GM19455 (cell line): ENCODE data around the gene RSPH6A.

Experiments
- ATAC-seq: cut with Tn5 transposase; IDR thresholded peaks from one replicate; pipeline ENCODE4 v1.9.1; 2021; ENCODE audit not compliant: unreplicated experiment

The RSPH6A gene

DNA sequence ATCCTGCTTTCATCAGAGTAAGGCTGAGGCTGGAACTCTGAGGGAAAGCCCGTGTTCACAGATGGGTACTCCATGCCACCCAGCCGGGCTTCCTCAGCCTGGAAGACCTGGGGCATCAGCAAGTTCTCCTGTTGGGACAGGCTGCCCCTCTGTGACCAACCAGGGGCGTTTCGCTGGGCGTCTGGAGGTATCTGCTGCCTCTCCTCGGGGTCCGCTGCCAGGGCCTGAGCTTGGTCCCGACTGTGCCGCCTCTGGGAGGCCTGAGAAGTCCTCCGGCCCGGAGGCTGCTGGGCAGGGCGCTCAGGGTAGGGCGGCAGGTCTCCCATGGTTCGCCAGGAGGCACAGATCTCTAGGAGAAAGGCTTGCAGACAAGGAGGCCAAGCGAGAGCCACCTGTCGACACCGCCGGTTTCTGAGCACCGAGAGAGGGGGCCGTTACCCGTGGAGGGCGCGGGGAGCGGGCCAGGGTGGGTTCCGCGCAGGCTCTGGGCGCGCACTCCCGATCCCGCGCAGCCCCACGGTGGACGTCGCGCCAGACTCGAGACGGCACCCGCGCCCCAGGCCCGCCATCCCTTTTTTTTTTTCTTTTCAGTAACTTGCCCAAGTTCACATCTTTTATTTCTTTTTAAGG, at the start of gene RSPH6A:
RSPH6A (minus strand) TSS at position 458 of the 630 bp plus-strand sequence; CDS start at position 326, 132 bp downstream.
- no peak for ATAC-seq

DNA sequence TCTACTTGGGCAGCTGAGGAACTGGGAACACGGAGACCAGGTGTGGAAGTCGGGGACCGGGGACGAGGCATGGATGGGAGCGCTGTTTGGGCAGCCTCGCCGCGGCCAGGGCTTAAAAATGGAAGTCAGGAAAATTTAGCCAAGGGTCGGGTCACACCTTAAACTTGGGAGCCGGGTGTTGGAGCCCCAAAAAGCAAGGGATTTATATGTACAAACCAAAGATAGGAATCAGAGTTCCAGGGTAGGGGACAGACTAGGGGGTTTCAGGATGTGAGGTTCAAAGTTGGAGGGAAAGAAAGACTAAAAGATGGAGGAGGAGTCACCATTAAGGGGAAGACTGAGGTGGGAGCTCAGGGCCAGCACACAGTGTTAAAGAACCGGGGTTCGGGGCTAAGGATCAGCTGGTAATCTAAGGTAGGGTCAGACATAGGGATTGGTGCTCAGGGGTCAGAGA, 49.5 kb upstream of the RSPH6A start:
- ATAC-seq: no peak

DNA sequence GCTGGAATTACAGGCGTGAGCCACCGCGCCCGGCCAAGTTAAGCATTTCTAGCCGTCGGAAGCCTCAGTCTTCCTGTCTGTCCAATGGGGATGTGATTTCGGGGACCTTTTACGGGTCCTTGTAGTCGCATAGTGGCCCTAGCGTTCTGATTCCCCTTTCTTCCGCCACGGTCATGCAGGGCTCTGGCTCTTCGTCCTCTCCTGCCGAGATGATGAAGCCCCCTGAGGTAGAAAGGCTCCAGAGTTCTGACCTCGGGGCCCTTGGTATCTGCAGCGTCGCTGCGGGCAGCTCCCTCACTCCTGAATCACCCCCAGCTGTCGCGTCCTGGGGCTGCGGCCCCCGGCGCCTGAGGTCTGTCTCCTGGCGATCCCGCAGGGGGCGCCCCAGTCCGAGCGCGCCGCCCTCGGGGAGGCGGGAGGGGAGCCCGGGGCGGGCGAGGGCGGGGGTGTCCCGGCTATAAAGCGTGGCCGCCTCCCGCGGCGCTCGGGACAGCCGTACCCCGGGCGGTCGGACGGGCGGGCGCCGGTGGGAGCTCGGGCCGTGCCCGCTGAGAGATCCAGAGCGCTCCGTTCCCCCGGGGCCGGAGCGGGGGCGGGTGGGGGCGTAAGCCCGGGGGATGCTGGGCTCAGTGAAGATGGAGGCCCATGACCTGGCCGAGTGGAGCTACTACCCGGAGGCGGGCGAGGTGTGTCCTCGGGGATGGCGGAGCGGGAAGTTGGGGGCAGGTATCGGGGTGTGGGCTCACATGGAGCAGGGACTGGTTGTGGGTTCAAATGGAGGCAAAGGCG, 48.9 kb upstream of the RSPH6A start, which contains the start of gene FOXA3:
FOXA3 (plus strand) TSS at position 487 of the 789 bp plus-strand sequence; CDS start at position 618, 131 bp downstream.
- no peak for ATAC-seq

DNA sequence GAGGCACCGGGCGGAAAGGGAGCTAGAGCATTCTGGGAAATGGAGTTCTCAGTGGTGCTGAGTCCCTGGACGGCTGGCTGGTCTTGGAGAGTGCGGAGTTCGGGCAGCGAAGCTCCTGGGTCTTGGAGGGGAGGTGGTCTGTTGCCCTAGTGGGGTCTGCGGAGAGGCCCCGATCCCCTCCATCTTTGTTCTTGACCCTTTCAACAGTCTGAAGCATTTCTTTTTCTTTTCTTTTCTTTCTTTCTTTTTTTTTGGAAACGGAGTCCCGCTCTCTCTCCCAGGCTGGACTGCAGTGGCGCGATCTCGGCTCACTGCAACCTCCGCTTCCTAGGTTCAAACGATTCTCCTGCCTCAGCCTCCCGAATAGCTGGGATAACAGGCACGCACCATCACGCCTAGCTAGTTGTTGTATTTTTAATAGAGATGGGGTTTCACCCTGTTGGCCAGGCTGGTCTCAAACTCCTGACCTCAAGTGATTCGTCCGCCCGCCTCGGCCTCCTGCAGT, 48.3 kb upstream of the RSPH6A start:
- no peak for ATAC-seq

DNA sequence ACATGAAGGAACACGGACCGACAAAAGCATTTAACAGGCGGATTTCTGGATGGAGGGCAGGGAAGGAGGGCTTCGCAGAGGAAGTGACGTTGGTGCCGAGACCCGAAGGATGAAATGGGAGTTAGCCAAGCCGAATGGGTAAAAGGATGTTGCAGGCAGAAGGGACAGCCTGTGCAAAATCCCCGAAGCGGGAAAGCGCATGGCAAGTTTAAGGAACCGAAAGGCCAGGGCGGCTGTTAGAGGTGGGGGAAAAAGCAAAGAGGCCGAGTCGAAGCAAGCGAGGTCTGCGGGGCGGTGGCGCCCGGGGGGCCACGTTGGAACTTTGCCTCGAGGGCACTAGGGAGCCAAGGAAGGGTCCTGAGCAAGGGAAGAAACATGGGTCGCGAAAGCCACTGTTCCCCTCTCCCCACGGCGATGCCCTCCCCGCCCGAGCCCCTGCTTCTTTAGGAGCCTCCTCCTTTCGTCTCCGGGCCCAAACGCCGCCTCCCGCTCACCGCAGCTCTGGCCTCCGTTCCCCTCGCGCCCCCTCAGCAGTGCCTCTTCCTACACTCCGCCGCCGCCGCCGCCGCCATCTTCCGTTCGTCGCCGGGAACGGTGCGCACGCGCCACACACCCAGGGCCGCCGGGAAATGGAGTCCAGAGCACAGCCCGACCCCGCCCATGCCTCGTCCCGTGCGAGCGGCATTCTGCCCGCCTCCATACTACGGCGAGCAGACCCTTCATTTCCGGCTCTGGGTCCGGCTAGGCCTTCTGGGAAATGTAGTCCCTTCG, 47.6 kb upstream of the RSPH6A start, which contains the start of gene SYMPK:
SYMPK (minus strand) TSS at position 584 of the 771 bp plus-strand sequence. CDS start 8,652 bp downstream, outside the sequence.
- ATAC-seq: peak; percentile 89

DNA sequence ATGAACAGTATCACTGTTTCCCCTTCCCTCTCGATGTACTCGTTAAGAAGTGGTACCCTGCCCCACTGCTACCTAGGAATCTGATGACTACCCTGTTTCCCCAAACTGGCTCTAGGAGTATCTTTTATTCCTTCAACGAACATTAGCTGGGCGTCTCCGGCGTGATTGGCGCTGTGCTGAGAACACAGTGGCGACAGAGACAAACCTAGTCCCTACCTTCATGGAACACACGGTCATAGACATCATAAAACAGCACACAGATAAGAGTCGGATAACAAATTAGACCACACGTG, 47.1 kb upstream of the RSPH6A start:
- ATAC-seq: no peak

DNA sequence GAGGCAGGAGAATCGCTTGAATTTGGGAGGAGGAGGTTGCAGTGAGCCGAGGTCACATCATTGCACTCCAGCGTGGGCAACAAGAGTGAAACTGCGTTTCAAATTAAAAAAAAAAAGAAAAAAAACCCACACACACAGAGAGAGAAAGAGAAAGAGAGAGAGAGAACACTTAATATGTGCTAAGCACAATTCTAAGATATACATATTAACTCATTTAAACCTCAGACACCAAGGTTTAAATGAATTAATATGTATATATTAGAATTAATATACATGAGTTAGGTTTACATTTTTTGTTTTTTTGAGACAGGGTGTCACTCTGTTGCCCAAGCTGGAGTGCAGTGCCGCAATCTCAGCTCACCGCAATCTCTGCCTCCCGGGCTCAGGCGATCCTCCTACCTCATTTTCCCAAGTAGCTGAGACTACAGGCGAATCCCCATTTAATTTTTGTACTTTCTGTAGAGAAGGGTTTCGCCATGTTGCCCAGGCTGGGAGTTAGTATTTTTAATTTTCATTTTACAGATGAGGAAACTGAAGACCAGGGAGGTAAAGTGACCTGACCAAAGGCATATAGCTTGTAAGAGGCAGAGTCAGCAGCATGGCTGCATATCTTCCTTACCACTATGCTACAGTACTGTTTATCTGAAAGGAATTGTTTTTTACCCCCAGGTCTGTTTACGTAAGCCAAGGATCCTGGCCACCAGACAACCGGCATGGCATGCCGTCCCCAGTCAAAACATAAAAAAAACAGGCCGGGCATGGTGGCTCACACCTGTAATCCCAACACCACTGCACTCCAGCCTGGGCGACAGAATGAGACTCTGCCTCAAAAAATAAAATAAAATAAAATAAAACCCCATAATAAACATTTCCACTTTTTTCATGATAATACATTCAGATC, 45.5 kb upstream of the RSPH6A start:
- no peak for ATAC-seq

DNA sequence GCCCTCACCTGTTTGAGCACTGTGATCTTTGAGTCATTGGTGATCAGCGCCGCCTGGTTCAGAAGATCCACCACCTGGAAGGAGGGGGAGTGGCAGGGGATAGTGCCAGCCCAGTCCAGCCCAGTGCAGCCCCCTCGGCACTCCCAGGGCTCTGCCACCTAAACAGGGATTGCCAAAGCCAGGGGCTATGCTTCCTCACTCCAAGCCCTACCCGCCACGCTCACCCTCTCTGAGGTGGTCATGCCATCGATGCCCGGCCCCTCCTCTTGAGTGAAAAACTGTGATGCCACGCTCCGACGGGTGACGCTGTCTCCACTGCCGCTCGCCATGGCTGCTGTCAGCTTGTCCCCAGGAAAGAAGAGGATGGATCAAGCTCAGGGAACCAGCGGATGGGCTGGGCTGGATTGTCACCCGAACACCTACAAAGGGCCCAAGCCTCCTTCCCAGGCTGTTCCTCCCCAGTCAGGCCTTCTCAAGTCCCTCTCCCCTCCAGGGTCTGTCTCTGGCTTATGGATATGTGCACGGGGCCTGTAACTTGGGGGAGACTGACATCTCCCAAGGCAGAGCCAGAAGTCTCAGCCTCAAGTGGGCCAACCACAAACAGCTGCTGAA, 39.2 kb upstream of the RSPH6A start:
- no peak for ATAC-seq

DNA sequence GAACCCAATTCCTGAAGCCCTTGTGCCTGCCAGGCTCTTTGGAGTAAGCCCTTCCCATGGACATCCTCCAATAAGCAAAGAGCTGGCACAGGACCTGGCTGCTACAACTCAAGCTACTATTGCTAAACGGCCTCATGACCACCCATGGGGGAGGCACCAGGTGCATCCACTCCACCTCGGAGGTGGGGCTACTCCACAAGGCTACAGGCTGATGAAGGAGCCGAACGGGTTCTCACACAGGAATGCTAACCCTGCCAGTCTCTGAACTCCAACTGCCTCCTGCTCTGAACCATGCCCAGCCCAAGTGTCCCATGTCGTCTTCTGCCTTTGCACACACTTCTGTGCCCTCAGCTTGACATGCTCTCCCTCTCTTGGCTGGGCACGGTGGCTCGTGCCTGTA, 37.9 kb upstream of the RSPH6A start:
- no peak for ATAC-seq

DNA sequence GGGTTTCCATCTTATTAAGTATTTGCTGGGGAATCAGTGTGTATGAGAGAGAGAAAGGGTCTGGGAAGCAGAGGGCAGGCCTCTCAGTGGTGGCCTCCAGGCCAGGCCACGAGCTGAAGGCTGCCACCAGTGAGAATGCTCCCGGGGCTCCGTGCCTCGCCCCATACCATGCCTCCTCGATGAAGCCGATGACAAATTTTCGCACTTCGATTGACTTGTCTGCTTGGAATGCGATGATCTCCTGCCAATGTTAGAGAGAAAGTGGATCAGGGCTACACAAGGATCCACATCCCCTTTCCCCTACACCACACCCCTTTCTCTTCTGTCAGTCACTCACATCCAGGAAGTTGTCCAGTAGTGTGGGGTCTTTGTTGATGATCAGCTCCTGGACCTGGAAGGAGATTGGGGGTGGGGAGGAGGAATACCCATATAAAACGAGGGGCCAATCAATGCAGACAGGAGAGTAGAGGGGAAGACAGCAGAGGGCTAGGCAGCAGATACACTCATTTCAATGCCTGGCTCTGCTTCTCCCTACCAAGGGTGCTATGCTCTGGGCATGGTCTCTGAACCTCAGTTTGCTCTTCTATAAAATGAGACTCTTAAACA, 37.1 kb upstream of the RSPH6A start:
- ATAC-seq: no peak

DNA sequence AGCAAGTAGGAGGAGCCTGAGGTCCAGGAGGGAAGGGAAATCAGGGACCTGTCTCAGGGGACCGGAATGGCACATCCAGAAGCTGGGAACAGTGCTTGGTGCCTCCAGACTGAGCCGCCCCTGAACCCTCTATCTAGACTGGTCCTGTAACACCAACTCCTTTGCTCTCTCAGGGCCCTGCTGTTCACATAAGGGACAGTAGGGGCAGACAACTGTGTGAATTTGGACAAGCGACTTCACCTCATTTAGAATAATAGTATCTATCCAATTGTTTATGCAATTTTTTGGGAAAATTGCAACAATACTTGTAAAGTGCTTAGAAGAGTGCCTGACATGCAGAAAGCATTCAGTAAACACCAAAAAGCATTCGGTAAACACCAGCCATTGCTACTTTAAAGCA, 33.8 kb upstream of the RSPH6A start:
- no peak for ATAC-seq

DNA sequence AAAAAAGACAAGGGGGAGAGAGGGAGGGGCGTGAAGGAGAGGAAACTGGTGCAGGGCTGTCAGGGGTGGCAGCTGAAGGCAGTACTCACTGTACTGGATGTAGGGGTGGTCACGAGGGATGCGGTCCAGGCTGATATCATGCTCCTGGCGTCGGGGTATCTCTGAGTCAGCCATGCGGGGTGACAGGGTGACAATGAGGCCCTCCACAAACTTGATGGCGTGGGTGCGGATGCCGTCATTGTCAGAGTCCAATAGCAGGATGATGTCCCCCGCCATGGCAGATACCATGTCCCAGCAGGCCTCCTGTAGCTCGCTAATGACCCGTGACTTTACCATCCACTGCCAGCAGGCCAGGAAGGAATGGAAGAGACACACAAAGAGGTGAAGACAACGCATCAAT, 32.6 kb upstream of the RSPH6A start:
- ATAC-seq: no peak

DNA sequence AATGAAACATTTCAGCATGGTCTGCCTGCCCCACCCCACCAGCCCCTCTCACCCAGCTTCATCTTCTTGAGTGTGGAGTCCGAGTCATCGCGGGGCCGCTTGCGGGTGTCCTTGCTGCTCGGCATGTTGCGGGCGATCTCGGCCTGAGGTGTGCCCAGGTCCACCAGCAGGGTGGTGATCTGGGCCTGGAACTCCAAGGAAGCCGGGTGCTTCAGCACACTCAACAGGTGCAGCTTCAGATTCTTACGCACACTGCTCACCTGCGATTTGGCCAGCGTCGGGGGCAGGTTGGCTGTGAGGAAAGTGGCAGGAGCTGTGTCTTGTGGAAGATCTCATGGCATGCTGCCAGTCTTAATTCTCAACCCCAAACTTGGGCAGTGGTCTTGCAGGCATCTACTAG, 27.1 kb upstream of the RSPH6A start:
- no peak for ATAC-seq

DNA sequence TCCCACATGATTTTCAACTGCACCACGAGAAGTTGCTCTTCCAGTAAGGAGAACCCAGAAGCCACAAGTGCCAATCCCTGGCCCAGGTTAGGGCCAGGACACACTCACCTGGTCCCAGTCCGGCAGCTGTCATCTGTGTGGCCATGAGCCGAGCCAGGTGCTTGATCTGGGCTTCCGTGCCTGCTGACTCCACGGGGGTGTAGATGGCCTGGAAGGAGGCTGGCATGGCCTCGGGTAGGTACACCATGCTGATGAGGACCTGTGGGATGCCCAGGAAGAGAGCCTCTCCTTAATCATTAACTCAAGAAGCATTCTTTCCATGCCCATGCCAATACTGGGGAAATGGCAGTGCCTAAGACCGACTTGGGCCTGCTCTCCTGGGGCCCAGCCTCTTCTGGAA, 19.9 kb upstream of the RSPH6A start:
- no peak for ATAC-seq

DNA sequence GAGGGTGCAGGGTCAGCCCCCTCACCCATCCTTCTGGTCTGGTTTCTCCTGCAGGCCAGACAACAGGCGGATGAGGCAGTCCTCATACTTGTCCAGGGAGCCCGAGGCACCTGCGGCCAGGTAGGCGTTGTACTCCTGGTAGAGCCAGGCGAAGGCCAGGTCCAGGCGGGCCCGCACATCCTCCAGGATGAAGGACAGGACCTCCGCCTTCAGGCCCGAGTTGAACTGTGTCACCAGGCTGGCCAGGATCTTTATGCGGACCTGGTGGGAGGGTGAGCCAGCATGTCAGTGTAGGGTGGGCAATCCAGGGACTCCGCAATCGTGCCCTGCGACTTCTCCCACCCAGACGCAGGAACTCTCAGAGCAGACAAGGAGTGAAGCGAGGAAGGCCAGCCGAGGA, 13.8 kb upstream of the RSPH6A start:
- ATAC-seq: no peak

DNA sequence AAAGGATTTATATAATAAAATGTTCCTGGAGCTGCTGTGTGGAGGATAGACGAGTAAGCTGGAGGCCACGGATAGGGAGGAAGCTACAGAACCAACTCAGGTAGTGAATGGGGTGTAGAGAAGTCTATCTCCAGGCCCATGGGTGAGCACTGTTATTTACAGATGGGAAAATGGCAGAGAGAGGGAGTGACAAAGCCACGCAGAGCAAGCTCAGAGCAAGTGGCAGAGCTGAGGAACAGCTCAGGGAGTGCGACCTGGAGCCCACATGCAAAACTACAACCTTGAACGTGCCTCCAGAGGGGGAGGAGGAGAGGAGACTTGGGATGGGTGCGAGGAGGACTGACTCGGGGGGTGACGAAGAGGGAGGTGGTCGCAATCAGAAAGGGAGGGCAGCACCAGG, 13.4 kb upstream of the RSPH6A start:
- ATAC-seq: no peak

DNA sequence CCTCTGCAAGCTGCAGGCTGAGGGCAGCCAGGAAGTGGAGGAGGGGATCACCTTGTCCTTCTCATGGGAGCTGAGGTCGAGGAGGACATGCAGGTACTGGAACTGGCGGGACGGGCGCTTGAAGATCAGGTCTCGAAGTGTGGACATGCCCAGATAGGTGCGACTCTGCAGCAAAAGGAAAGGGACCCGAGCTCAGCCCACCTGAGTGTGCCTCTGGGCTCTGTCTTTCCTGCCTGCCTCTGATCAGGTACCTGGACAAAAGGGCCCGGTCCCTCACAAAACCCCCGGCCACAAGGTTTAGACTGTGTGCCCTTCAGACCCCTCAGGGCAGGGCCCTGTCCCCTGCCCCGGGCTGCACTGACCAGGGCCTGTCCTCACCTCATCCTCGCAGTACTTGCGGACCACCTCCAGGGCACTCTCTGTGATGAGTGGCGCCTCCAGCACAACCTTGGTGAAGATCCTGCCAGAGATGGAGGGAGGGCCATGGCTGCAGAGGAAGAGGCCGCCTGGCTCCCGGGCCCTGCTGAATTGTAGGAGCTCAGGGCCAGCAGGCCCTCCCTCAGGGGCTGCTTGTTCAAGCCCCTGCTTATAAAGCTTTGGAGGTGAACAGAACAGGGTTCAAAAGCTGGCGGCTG, 12.5 kb upstream of the RSPH6A start:
- no peak for ATAC-seq

DNA sequence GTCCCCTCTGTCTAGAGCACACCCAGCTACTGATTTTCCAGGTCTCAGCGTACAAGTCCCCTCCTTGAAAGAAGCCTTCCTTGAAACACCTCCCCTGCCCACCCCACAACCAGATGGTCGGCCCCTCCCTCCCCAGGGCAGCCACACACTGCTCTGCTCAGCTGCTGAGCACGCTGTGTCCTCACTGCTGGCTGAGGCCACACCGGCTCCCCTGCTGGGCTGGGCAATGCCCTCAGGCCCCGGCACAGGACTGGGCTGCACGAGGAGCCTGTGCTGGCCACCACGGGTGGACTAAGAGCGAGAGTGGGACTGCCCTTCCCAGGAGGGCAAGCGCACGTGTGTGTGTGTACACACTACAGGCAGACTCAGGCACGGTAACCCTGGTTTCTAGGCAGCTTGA, 11.8 kb upstream of the RSPH6A start:
- no peak for ATAC-seq
